ENCODE measurements around the gene ATG4A. TPM values are rescaled to one million over a fixed set of nuclear protein-coding genes. Genes with fewer than 3 reads are reported as not detected.

ATG4A gene
- total and polyA plus RNA-seq, 9 of the 15 experiments (the other 6 are each of a cell fraction or from before 2014, with no cell fraction given), result 7.3 to 24.5 (median 16.6) TPM

GRCh38 chrX:108088511-108088910 is 3.1 kb upstream of the ATG4A start (continued):
- TF ChIP-seq ZBTB7A (IDR thresholded peaks at IDR 0.05; ENCODE audit: borderline replicate concordance, control insufficient read depth, low read depth, low read length) (no peak), POLR3G (IDR thresholded peaks at IDR 0.05; ENCODE audit: extremely low read depth, insufficient read length, insufficient replicate concordance) (no peak), ZSCAN32 (CRISPR knock-in tag; IDR thresholded peaks at IDR 0.05) (no peak), CHCHD3 (CRISPR knock-in tag; IDR thresholded peaks at IDR 0.05) (no peak), ZNF57 (CRISPR knock-in tag; IDR thresholded peaks at IDR 0.05) (no peak), ZNF778 (CRISPR knock-in tag; IDR thresholded peaks at IDR 0.05) (no peak), DACH1 (IDR thresholded peaks at IDR 0.05; ENCODE audit: partially characterized antibody) (no peak), CCNT2 (IDR thresholded peaks at IDR 0.05; ENCODE audit: borderline replicate concordance, extremely low read depth, insufficient read length, low read depth, low read length) (no peak), FUS (optimal IDR thresholded peaks at IDR 0.05; ENCODE audit: low read depth, low read length) (no peak), GABPB1 (CRISPR knock-in tag; IDR thresholded peaks at IDR 0.05) (no peak), POLR2AphosphoS5 (IDR thresholded peaks at IDR 0.05; ENCODE audit: control insufficient read depth, insufficient read depth, low read depth, low read length) (no peak), BACH1 (tag; IDR thresholded peaks at IDR 0.05) (no peak), ASH1L (IDR thresholded peaks at IDR 0.05; ENCODE audit: borderline replicate concordance, low read depth, partially characterized antibody) (no peak), NFYB (IDR thresholded peaks at IDR 0.05; ENCODE audit: extremely low read depth, insufficient read length) (no peak), SP1 (CRISPR knock-in tag; IDR thresholded peaks at IDR 0.05) (no peak)
- TF ChIP-seq, protein P1, sequence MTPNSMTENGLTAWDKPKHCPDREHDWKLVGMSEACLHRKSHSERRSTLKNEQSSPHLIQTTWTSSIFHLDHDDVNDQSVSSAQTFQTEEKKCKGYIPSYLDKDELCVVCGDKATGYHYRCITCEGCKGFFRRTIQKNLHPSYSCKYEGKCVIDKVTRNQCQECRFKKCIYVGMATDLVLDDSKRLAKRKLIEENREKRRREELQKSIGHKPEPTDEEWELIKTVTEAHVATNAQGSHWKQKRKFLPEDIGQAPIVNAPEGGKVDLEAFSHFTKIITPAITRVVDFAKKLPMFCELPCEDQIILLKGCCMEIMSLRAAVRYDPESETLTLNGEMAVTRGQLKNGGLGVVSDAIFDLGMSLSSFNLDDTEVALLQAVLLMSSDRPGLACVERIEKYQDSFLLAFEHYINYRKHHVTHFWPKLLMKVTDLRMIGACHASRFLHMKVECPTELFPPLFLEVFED (CRISPR knock-in tag; conservative IDR thresholded peaks at IDR 0.05), result no peak
- TF ChIP-seq, protein P2, sequence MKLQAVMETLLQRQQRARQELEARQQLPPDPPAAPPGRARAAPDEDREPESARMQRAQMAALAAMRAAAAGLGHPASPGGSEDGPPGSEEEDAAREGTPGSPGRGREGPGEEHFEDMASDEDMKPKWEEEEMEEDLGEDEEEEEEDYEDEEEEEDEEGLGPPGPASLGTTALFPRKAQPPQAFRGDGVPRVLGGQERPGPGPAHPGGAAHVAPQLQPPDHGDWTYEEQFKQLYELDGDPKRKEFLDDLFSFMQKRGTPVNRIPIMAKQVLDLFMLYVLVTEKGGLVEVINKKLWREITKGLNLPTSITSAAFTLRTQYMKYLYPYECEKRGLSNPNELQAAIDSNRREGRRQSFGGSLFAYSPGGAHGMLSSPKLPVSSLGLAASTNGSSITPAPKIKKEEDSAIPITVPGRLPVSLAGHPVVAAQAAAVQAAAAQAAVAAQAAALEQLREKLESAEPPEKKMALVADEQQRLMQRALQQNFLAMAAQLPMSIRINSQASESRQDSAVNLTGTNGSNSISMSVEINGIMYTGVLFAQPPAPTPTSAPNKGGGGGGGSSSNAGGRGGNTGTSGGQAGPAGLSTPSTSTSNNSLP (IDR thresholded peaks at IDR 0.05; ENCODE audit: borderline replicate concordance, low read depth, low read length), result 0 out of 2 replicates have a peak, but pooled peaks have one; percentile 12
- TF ChIP-seq, protein P3, sequence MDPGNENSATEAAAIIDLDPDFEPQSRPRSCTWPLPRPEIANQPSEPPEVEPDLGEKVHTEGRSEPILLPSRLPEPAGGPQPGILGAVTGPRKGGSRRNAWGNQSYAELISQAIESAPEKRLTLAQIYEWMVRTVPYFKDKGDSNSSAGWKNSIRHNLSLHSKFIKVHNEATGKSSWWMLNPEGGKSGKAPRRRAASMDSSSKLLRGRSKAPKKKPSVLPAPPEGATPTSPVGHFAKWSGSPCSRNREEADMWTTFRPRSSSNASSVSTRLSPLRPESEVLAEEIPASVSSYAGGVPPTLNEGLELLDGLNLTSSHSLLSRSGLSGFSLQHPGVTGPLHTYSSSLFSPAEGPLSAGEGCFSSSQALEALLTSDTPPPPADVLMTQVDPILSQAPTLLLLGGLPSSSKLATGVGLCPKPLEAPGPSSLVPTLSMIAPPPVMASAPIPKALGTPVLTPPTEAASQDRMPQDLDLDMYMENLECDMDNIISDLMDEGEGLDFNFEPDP (CRISPR knock-in tag; IDR thresholded peaks at IDR 0.05), result no peak
- TF ChIP-seq, protein P4, sequence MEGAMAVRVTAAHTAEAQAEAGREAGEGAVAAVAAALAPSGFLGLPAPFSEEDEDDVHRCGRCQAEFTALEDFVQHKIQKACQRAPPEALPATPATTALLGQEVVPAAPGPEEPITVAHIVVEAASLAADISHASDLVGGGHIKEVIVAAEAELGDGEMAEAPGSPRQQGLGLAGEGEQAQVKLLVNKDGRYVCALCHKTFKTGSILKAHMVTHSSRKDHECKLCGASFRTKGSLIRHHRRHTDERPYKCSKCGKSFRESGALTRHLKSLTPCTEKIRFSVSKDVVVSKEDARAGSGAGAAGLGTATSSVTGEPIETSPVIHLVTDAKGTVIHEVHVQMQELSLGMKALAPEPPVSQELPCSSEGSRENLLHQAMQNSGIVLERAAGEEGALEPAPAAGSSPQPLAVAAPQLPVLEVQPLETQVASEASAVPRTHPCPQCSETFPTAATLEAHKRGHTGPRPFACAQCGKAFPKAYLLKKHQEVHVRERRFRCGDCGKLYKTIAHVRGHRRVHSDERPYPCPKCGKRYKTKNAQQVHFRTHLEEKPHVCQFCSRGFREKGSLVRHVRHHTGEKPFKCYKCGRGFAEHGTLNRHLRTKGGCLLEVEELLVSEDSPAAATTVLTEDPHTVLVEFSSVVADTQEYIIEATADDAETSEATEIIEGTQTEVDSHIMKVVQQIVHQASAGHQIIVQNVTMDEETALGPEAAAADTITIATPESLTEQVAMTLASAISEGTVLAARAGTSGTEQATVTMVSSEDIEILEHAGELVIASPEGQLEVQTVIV (CRISPR knock-in tag; IDR thresholded peaks at IDR 0.05; ENCODE audit: borderline replicate concordance), result no peak
- TF ChIP-seq, protein P5, sequence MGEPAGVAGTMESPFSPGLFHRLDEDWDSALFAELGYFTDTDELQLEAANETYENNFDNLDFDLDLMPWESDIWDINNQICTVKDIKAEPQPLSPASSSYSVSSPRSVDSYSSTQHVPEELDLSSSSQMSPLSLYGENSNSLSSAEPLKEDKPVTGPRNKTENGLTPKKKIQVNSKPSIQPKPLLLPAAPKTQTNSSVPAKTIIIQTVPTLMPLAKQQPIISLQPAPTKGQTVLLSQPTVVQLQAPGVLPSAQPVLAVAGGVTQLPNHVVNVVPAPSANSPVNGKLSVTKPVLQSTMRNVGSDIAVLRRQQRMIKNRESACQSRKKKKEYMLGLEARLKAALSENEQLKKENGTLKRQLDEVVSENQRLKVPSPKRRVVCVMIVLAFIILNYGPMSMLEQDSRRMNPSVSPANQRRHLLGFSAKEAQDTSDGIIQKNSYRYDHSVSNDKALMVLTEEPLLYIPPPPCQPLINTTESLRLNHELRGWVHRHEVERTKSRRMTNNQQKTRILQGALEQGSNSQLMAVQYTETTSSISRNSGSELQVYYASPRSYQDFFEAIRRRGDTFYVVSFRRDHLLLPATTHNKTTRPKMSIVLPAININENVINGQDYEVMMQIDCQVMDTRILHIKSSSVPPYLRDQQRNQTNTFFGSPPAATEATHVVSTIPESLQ (CRISPR knock-in tag; IDR thresholded peaks at IDR 0.05), result no peak

Measured in K562 (cell line).